Activated CD8-positive, alpha-beta memory T cell treated with anti-CD3 and anti-CD28 coated beads for 4 hours (primary cell): ENCODE measurements around the gene VPS41.

Source experiments
- DNase-seq, 2 donors: peaks; one replicate each; pipeline ENCODE4 v3.0.0-alpha.2; 2020; ENCODE audit warnings: low read depth in 2 of 2

VPS41 gene

DNA sequence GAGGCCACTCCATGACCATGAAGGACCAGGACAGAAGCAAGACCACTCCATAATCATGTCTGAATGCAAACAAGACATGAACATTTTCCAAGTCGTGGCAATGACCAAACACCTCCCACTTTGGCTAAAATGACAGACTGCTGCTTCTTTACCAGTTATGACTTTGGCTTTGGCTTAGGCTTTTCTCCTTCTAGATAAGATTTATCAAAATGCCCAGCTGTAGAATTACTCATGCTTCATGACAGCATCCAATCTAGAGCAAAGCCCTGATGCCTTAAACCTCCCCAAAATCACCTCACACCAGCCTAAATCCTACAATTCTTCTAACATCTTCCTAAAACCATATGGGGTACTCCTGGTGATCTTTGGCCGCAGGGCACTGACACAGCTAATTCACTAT lies 102.1 kb downstream of the VPS41 start:
- no peak for DNase-seq

DNA sequence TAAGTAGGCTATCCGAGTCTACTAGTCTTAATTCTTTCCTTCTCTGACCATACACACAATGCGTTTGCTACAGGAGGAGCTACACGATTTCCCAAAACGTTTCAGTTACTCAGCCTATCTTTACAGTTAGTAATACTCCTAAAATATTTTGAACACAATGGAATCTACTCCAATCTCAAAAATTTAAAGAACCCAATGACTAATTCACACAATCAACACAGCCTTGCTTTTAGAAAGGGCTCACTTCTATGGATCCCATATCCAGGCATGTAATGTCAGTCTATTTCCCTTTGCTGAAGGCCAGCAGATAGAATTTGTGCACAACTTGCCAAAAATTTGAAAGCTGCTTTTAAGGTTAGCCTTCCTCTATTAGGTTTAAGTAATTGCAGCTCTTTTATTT lies 107.2 kb downstream of the VPS41 start:
- DNase-seq: no peak

DNA sequence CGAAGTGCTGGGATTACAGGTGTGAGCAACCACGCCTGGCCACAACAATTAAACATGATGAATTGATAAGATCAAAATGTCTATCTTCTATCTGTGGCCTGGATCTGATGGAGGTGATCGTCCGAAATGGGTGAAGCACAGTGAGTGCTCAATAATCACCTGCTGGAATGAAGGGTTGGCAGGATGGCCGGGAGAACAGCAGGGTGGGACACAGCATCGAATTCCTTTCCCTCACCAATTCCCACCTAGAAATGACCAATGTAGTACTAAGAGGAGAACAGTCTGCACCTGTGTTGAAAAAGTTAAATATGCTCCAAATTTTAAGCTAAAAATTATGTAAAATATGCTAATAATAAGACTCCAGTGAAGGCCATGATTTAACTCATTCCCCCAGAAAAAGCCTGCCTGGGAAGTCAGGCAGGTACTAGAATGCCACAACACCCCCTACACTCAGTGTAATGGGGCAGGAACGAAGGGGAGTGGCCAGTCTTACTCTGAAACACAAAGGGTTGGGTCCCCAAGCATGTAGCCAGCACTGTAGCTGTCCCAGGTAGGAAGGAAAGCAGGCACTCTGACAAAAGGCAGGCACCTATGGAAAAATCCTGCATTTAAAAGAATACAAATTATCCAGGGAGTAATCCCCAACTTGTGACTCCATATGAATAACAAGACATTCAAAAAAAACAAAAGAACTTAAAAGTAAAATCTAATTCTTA lies 110.3 kb downstream of the VPS41 start:
- no peak for DNase-seq

DNA sequence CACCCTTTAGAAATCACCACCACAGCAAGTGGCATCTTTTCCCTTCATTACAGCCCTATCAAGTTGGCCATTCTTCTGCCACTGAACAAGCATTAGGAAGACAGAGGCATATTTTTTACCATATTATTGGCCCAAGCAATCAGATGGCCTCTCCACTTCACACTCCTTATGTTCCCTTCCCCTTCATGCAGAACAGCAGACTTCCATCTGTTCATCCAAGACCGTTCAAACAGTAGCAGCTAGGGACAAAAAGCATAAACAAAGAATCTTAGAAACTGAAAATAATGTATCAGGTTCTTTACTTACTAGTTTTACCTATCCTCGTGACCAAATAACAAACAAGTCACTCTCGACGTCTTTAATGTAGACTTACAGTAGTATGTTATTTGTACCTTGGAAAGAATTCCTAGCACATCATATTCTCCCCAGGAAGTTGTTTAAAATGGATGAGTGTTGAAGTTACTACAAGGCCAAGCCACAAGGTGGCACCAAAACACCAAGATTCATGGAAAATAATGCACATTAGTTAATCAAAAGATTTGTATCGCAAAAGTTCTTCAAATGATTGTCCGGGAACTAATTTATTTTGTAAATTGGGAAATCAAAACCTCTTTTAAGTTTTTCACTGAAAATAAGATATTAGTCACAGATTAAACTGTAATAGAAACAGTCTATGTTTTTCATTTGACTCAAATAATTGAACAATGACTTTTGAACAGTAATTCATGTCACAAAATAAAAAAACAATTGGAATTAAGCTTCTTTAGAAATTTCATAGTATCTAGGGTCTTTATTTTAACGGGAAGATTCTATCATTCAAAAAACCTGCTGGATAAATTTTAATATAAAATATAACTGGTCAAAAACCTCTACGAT lies 112.1 kb downstream of the VPS41 start:
- peak in 1 of 2 donors; percentile 5 for DNase-seq

DNA sequence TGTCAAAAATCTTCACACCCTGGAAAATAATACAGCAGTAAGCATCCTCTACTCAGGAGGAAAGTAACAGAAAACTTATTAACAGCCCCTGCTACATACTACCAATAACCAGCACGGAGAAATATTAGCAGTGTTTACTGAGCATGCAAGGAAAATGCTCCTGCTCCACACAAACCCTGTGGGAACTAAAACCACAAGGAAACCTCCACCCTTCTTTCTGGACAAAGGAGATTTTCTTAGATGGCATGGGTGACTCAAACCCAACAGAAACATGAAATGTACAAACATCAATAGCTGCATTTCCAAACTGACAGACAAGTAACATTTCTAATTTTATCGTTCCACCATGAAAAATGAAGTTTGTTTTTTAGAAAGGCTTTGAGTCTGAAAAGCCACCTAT lies 113.4 kb downstream of the VPS41 start:
- no peak for DNase-seq

DNA sequence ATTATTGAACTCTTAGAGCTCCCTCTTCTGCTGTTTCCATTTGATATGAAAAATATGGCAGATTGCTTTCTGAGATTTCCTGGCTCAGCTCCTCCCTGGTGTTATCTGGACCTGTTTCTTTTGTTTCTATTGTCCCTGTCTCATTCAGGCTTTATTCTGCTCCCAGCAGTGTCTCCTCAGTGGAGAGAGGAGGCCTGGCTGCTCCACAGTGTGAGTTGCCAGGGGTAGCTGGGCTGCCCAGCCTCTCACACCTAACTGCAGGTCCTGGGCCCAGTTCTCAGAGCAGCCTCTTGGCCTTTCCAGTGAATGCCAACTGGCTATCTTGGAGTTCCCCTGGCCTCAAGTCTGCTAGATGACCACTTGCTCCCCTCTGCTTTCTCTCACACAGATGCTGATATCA lies 127.0 kb downstream of the VPS41 start:
- DNase-seq: no peak

DNA sequence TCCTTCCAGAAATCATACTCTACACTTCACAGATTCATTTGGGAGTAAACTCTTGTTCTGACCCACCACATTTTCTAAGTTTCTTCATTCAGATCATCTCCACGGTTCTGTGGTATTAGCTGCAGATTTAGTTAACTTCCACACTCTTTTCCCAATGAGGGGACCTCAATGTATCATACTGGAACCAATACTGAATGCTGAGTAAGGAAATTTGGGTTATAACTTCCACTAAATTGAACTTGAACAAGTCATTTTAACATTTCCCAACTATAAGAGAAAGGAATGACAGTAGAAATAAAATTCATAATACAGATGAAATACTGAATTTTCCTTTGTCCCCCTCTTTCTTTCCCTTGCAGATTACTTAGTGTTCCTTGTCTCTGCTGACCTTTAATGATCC lies 131.4 kb downstream of the VPS41 start:
- DNase-seq: no peak

DNA sequence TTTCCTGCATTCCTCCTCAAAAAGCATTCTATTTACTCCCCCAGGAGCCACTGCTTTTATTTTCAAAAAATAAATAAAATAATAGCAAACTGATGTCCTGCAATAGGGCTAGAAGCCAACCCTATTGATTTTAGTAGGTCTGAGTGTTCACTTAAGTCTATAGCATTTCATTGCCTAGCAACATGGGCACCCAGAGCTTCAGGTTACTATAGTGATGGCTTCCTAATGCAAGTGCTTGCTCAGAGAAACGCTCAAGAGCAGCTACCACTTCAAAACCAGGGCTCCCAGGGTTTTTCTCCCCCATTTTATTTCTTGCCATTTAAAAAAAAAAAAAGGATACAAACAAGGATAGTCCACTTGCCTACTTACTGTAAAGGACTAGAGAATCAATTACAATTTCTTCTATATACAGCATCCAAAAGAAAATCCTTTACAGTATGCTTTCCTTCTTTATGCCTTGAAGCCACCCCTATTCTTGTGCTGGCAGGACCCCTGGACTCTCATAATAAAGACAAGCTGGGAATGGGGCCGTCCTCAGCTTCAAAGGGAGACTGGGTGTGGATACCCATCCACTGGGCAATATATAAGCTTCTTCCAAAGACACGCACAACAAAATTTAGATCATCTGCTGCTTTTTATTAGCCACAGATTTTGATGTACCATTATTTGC lies 133.3 kb downstream of the VPS41 start:
- no peak for DNase-seq

DNA sequence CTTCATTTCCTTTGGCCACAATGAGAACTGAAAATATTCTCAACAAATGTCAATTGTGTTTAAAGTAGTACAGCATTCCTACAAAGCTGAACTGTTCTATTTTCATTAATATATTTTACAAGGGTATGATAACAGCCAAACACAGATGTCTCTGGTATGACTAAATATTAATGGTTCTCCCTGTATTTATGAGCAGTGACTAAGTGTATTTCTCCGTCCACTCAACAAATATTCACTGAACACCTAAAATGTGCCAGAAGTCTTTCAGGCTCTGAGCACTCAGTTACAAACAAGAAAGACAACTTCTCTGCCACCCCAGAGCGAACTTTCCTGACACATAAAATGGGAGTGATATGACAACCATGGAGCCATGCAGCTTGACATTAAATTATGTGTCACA lies 135.6 kb downstream of the VPS41 start:
- no peak for DNase-seq

DNA sequence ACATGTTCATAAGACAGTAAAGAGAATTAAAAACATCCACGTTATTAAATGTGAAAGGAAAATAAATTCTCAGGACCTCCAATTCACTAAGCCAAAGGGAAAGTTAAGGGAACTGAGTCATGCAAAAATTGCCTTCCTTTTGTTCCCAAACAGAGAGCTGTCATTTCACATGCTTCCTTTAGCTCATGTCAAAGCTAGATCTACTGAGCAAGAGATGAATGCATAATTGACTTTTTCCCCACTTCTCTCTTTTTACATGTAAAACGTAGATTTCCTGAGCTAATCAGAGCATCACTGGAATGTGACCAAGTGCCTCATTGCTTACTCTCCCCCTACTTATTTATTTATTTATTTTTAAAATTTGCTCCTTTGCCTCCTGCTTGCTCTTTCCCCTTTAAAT lies 148.8 kb downstream of the VPS41 start:
- no peak for DNase-seq

DNA sequence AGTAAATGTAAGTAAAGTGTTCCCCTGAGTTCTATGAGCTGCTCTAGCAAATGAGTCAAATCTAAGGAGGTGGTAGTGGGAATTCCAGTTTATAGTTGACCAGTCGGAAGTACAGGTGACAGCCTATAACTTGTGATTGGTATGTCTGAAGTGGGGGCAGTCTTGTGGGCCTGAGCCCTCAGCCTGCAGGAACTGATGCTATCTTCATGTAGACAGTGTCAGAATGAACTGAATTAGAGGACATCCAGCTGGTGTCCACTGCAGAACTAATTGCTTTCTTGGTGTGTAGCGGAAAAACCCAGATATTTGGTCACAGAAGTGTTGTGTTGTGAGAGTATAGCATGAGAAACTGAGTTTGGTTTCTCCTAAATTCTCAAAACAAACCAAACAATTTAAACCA lies 150.0 kb downstream of the VPS41 start:
- no peak for DNase-seq

DNA sequence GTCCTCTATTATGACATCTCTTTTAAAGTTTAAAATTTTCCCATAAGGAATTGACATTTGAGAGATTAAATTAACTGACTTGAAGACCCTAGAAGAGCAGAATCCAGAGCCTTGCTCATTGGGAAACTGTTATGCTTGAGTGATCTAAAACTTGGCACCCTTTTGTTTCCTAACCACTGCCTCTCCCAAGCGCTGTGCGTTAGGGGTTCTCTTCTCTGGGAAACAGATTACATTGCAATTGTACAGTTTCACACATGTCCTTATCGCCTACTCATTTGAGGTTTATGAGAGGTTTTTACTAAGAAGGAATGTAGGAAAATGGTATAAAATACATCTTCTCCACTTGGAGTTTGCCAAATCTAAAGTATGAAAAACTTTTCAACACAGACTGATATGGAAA lies 151.1 kb downstream of the VPS41 start:
- no peak for DNase-seq

DNA sequence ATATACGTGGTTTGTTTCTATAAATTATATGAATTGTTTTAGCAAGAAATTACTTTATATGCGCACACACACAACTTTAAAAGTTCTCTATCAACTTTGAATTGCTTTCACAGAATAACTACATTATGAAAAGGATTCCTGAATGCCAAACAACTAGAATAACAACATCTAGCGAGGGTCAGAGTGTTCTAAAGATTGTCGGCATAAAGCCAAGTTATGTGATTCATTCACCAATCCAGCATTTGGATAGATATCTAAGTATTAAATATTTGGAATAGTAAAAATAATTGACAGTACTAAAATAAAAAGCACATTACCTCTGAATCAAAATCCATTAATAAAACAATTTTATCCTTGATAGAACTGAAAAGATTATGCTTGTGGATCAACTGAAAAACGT lies 152.5 kb downstream of the VPS41 start:
- DNase-seq: no peak

DNA sequence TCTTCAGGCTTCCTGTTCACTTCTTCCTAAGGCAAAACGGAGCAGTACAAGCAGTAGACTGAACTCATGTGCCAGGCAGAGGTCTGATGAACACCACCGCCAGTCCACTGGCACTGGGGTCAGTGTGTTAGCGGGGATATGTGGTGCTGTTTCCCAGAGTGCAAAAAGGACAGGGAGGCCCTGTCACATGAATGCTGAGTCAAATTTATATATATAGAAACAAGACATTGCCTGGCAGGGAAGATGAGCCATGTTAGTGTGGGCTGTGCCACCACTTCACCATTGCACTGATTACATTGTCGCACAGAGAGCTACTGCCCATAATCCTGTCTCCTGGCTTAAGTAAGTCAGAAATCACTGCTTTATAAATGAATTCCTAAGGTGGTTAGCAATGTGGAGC lies 155.6 kb downstream of the VPS41 start:
- DNase-seq: no peak

DNA sequence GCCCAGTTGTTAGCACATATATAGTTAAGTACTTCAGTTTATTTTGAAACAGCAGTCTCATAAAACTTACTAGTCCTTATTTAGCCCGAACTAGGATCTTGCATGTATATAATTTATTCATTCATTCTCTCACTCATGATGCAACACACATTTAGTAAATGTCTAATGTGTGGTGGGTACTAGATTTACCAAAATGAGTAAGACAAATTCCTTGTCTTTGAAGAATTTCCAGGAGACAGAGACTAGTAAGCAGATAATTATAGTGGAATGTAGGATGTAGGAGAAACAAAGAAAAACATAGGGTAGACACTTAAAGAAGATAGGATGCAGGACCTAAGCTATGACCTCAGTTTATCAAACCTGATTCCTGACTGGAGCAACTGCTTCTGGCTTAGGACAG lies 157.6 kb downstream of the VPS41 start:
- DNase-seq: no peak

DNA sequence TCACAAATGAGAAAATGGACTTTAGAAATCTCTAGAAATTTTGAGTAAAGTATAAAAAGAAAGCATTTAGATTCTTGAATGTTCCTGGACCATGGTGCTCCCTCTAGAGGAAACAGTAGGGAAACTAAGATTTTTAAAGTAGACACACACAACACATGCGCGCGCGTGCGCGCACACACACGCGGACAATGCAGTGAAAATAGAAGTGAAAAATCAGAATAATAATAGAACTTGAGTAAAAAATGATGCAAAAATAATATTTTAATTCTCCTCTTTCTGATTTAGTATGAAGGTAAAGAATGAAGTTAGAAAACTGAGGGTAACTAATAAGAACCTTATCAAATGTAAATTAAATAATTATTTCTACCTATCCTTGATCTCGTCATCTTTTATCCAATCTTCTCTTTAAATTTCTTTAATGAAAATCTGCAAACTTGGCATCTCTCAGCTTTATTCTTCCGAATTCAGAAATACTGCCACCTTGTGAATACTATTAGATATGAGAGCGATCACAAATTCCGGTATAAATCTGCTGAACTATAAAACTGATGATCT lies 160.9 kb downstream of the VPS41 start:
- DNase-seq: no peak

DNA sequence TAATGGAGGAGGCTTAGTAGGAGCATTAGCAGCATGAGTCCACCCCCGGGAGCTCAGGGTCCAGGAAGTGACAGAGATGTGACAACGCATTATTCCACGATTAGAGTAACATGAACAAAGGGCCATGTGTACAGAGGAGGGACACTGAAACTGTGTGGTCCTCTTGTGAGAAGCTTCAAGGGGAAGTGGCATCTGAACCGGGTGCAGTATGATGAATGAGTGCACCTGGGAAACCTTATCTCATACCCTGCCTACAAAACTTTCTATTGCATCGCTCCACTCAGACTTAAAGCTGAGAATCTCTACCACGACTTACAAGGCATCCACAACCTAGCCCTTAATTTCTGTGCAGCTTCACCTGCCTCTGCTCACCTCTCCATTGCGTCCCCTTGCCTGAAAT lies 162.6 kb downstream of the VPS41 start:
- DNase-seq: no peak

DNA sequence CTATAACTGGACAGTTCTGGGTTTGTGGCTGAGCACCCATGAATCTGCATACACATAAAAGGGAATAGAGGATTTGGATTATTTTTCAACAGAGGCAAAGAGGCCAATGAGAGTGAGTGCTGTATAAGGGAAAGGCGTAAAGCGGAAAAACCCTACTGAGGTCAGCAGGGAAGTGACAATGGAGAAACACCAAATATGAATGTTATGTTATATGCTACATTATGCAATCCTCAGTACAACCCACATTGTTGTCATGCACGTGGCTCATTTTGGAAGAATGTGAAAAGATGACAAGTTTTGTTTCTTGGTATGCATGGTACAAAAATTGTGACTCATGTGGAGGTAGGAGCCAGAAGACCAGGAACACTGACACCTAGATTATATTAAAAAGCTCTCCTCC lies 164.2 kb downstream of the VPS41 start:
- DNase-seq: no peak

DNA sequence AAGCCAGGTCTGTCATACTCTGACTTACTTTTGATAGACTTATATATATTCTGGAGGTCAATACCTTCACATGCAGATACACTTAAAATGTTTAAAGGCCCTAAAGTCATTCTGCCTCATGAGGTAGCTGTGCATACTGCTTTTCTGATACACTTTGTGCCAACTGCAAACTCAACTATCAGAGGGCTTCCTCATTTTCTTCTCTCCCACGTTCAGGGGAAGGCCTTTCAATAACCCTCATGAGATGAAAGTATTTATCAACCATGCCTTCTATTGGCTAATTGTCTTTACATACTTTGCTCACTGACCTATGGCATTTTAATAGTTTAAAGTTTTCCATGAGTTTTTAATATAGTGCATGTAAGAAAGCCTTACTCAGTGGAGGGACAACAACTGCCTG lies 165.1 kb downstream of the VPS41 start:
- DNase-seq: no peak

DNA sequence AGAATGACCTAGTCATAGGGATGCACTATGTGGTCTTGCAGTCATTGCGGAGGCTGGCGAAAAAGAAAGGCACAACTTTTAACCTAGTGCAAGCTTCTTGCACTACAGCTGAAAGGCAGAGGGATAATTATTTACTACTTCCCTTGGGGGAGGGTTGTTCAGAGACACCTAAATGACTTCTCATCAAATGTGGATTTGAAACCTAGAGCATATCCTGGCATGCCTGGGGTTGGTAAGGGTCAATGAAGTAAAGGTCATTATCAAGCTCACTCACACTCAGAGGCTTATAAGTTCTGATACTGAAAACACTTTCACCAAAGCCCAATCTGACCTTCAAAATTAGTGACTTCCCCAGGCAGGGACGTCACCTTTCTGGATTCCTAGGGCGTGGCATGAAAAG lies 168.9 kb downstream of the VPS41 start:
- no peak for DNase-seq

DNA sequence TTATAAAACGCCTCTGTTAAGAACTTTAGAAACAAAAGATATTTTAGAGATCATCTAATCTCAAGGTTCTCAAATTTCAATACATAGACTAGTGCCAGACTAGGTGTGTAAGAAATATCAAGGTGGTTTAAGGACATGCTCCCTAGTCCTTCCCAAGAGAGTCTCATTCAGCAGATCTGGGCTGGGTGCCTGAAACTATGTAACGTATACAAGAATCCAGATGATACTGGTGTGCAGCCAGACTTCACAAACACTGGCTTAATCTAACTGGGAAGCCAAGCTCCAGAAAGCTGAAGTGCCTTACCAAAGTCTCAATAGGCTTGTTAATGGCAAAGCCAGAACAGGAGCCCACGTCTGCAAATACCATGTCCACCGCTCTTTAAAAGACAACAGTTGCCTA lies 172.9 kb downstream of the VPS41 start:
- no peak for DNase-seq

DNA sequence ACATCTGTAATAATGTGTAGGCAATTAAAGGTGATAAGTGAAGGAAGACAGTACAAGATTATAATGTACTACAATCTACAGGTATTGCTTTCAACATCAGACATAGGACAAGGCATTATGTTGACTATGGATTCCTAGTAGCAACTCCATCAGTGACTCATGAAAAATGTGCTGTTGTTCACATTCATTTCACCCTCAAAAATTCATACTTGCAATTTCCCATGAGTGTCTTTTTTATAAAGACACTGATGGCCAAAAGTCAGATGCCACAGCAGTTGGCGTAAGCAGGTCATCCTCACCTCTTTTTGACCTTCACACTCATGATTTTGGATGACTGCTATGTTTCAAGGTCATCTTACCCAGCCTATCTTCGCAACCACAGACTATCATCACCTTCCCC lies 177.8 kb downstream of the VPS41 start:
- DNase-seq: no peak

DNA sequence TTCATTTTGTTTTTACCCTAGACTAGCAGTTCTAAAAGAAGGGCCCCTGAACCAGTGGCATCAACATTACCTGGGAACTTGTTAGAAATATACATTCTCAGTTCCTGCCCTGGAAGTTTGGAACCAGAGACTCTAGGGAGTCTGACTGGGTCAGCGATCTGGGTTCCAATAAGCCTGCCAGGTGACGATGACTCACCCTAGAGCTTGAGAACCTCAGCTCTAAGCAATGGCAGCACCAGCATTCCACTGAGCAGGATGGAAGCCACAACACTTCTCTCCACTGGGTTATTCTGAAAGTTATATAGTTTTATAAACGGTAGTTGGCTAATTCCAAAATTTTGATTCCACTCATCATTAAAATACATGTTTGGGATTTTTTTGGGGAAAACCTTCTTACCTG lies 180.8 kb downstream of the VPS41 start:
- DNase-seq: no peak
